Left forelimb (tissue), 1 donor: Measurements from ENCODE around the gene TENT5A.
"Not testable (repeated sequence)": the region's sequence is repeated elsewhere in the genome, so short reads cannot be mapped to it uniquely, and the experiment has no call there.

Experiments
- DNase-seq: peaks from one replicate; pipeline ENCODE4 v3.0.0-alpha.2; 2018; ENCODE audit warnings: low spot score

Gene TENT5A

DNA sequence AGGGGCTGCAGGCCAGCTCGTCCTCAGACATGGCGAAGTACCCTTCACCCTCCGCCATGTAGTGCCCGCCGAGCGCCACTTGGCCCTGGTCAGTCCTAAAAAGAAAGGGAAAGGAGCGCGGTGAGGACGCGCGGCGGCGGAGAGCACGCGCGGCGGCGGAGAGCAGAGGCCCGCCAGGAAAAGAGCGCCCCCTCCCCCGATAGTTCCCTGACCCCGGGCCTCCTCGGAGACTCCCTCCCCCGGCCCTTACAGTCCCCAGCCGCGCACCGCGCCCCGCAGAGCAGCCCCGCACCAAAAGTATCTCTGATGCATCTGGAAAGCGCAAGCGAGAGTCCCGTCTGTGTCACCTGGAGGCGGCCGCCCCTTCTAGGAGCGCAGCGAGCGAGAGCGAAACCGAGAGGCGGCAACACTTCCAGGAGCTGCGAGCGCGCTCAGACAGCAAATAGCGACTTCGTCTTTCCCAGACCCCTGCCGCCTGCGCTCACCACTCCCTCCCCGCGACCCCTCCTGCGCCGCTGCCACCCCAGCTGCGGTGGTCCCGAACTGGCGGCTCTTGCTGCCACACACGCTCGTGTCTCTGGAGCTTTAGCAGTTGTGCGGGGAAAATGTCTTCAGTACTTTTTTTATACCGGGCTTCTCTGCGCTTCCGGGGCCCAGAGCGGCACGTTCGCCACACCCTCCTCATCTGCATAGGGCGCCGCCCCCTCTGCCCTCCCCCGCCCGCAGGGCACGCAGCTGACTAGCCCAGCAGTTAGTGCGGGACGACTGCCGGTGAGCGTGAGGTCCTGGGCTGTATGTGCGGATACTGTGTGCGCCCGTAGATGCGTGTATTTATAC lies at the start of gene TENT5A:
Gene TENT5A (minus strand): TSS at position 598 of the 837 bp plus-strand sequence. CDS start 540 bp downstream, at position 58.
- peak; percentile 90 for DNase-seq

GRCh38 chr6:81801489-81801888 lies 49.0 kb upstream of the TENT5A start:
- DNase-seq = no peak

GRCh38 chr6:81800666-81801065 lies 48.2 kb upstream of the TENT5A start:
- no peak for DNase-seq

DNA sequence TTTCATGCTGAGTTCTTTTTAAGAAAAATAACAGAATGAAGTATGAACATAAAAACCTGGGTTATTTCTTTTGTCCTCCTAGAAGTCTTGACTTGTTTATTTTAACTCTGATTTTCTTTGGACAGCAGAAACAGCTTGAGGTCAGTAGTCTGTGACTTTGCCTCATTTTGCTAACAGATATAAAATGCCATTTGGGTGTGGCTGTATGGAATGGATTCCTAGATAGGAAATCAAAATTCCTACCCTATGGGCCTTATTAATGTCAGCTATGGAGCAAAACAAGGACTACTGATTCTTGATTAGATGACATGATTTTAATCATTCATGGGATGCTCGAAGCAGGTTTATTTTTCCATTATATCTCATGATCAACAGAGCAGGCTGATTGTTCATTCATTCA lies 46.8 kb upstream of the TENT5A start:
- DNase-seq = no peak

GRCh38 chr6:81797591-81797990 lies 45.1 kb upstream of the TENT5A start:
- no peak for DNase-seq

- no peak for DNase-seq
Observed at GRCh38 chr6:81795890-81796289, 43.4 kb upstream of the TENT5A start.

DNA sequence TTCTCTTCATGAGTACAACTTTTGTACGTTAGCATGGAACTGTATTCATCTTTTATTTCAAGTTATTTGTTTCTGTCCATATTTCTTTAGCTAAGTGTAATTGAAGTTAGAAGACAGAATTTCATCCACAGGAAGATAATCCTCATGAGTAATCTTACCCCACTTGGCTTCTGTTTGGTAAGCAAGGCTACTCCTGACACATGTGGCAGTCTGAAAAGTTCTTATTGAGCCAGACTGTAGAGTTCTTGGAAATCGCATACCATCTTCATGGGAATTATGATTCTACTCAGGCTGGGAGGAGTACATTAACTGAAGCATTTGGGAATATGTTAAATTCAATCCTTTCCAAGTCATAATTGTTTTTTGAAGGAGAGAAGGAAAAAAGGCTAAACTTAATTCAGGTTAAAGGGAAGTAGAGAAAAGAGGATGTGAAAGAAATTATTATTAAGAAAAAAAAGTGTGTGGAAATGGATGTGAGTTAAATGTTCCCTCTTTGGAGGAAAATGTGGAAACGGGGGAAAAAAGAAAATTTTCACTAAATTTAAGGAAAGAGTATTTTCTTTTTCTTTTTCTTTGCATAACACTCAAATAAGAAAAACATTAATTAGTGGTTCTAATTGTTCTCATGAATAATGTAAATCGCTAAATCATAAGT lies 41.5 kb upstream of the TENT5A start:
- no peak for DNase-seq

- no peak for DNase-seq
Observed at GRCh38 chr6:81792826-81793225, 40.3 kb upstream of the TENT5A start.

- no peak for DNase-seq
Observed at GRCh38 chr6:81791756-81792155, 39.3 kb upstream of the TENT5A start.

GRCh38 chr6:81790034-81790433 lies 37.6 kb upstream of the TENT5A start:
- DNase-seq = no peak

GRCh38 chr6:81789291-81789690 lies 36.8 kb upstream of the TENT5A start:
- DNase-seq = no peak

DNA sequence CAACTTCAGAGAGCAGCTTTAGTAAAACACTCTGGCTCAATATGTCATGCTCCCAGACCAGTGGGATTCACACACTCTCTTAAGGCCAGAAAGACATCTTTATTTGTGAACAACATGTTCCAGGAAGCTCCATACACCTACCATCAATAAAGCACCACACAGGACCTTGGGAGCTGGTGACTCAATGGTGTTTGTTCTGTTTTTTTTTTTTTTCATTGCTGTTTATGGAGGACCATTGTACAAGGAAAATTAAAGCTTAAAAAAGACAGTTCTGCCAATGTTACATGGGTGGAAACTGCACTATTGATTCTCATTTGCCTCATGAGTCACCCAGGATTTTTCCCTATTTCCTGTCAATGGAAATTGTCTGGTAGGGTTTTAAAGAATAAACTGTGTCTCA lies 36.3 kb upstream of the TENT5A start:
- no peak for DNase-seq

GRCh38 chr6:81787313-81788068 lies 35.0 kb upstream of the TENT5A start:
- no peak for DNase-seq

DNA sequence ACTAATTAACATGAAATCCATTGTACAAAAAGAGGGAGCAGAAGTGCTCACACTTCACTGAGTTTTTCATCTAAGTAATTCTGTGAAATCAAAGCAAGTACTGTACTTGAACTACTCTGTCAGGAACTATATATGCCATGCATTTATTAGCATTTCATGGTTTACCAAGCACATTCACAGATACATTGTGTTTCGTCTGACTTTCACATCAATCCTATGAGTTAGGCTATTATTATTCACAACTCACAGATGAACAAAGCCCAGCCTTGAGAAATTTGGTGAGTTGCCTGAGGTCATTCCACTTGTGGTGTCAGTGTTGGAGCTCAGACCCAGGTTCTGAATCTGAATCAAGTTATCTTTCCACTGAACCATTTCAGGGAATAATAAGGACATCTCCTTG lies 33.7 kb upstream of the TENT5A start:
- no peak for DNase-seq

DNA sequence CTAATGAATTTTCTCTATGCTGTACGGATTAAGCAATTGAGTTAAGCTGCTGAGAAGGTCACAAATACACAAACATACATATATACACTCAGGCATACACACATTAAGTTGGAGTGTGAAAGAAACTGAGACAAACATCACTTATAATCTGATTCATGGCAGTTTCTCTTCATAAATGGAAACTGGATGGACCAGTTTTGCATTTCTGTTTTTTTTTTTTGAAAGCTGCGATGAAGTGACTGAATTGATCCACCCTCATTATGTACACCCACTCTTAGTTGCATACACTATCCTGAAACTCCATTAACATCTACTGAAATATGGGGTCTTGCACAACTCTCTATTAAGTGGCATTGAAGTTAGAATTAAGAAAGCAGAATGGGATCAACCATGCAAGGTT lies 32.9 kb upstream of the TENT5A start:
- no peak for DNase-seq

DNA sequence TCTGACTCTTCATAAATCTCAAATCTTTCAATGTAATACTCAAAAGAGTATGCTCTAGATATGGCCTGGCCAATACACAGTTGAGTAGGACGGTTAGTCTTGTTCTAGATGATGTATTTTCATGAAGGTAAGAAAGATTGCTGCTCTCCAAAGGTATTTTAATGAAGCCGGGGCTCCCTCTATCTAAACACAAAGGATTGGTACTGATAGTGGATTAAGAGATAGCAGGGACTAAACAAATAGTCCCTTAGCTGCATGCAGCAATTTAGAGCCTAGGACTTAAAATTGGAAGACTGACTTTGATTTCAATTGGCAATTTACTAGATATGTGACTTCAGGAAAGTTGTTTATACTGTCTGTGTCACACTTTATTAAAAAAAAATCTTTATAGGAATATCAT lies 31.4 kb upstream of the TENT5A start:
- DNase-seq = no peak

GRCh38 chr6:81781624-81782023 lies 29.1 kb upstream of the TENT5A start:
- no peak for DNase-seq

DNA sequence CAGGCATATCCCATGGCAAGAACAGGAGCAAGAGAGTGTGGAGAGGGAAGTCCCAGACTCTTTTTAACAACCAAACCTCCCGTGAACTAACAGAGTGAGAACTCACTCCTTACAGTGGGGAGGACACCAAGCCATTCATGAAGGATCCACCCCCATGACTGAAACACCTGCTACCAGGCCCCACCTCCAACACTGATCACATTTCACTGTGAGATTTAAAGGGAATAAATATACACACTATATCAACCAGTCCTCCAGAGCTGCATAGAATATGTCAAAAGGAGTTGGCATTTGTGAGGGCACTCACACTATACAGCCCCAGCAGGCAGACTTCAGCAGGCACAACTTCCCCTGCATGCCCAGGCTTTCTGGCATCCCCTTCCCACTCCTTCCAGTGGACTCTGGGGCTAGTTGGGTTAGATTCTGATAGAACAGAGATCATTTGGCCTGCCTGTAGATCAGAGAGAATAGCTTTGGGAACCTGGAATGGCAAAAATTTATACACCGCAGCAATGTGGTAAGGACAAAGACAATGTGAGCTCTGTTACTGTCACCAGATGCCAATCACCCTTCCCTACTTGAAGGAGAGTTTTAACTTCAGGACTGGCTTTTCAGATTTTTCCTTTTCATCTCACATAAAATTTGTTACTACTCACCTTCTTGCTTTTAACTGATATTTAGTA lies 25.2 kb upstream of the TENT5A start:
- DNase-seq = no peak

DNA sequence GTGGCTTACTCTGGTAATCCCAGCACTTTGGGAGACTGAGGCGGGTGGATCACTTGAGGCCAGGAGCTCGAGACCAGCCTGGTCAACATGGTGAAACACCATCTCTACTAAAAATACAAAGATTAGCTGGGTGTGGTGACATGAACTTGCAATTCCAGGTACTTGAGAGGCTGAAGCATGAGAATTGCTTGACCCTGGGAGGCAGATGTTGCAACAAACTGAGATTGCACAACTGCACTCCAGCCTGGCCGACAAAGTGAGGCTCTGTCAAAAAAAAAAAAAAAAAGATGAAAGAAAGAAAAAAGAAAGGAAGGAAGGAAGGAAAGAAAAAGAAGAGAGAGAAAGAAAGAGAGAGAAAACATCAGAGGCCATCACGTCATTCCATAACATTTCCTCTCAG lies 23.7 kb upstream of the TENT5A start:
- DNase-seq = not testable (repeated sequence)

- DNase-seq = no peak
Observed at GRCh38 chr6:81774542-81774941, 22.1 kb upstream of the TENT5A start.

GRCh38 chr6:81773887-81774286 lies 21.4 kb upstream of the TENT5A start:
- DNase-seq = no peak

GRCh38 chr6:81772741-81773140 lies 20.3 kb upstream of the TENT5A start:
- no peak for DNase-seq
